A549 (cell line): ENCODE measurements around the gene DUSP9. TPM values are rescaled to one million over a fixed set of nuclear protein-coding genes. Genes with fewer than 3 reads are reported as not detected.

Experiments used
- ATAC-seq, 2 experiments: fragments of 200-7000 bp in 1 of 2; fragments of >200 bp in 1 of 2; cut with Nextera tagmentation in 1 of 2; cut with Tn5 transposase in 1 of 2; 3 replicates each; pipeline versions ENCODE4 v1.8.0 to v1.9.1; 2018 to 2020; ENCODE audit warnings: mild to moderate bottlenecking in 1 of 2, moderate library complexity in 1 of 2
- CTCF ChIA-PET: fragments of 300-600 bp; sonication (Branson Sonifier 250); formaldehyde crosslinking; extraction: SDS; loops from one replicate; lab custom pipeline; 2021; ENCODE audit warnings: antibody characterized with exemption, inconsistent platforms; lab: Yijun Ruan, JAX
- POLR2A ChIA-PET: fragments of 350-600 bp; formaldehyde crosslinking; extraction: SDS; loops from one replicate; lab custom pipeline; 2021; ENCODE audit warnings: antibody characterized with exemption, inconsistent platforms; lab: Yijun Ruan, JAX
- DNase-seq, 2 experiments: peaks; one replicate each; pipeline versions ENCODE4 v3.0.0 to v3.0.0-alpha.2; 2011 to 2016; ENCODE audit warnings: low read depth in 1 of 2, low spot score in 1 of 2
- FAIRE-seq: peaks from 2 replicates; lab custom pipeline; 2011; peaks lifted over from hg19 to GRCh38; lab: Jason Lieb, UNC
- H3K27ac ChIP-seq, 2 experiments: fragments of >200 bp; sonication (Bioruptor Twin); formaldehyde crosslinking; 3 replicates each; pipeline ENCODE4 v1.5.1; 2016 to 2017
- H3K4me1 ChIP-seq: fragments of >200 bp; sonication (Bioruptor Twin); formaldehyde crosslinking; 3 replicates; pipeline ENCODE4 v1.6.1; 2016
- H3K4me2 ChIP-seq: fragments of >200 bp; sonication (Bioruptor Twin); formaldehyde crosslinking; 3 replicates; pipeline ENCODE4 v1.6.1; 2016
- H3K4me3 ChIP-seq: fragments of >200 bp; sonication (Bioruptor Twin); formaldehyde crosslinking; 3 replicates; pipeline ENCODE4 v1.5.1; 2016
- H3K9me3 ChIP-seq: fragments of >200 bp; sonication (Bioruptor Twin); formaldehyde crosslinking; 3 replicates; pipeline ENCODE4 v1.6.1; 2016
- ATOH8 ChIP-seq: fragments of 250-450 bp; sonication (Bioruptor Pico); IDR thresholded peaks from 2 replicates; pipeline ENCODE4 v1.5.0; 2020; ENCODE audit warnings: low read depth, mild to moderate bottlenecking, moderate library complexity
- CBX8 ChIP-seq: fragments of 200-600 bp; sonication (generic); IDR thresholded peaks from 2 replicates; pipeline ENCODE4 v1.6.1; 2016
- CEBPB ChIP-seq, 2 experiments: fragments of >200 bp in 1 of 2; sonication (Bioruptor Twin) in 1 of 2; formaldehyde crosslinking in 1 of 2; IDR thresholded peaks; 2 replicates each; pipeline ENCODE4 v1.6.1; 2012 to 2016
- CHD2 ChIP-seq: fragments of 150-350 bp; IDR thresholded peaks from 2 replicates; pipeline ENCODE4 v1.6.1; 2014; ENCODE audit warnings: low read length; ENCODE audit not compliant: partially characterized antibody
- CTCF ChIP-seq: fragments of >200 bp; sonication (Bioruptor Twin); formaldehyde crosslinking; IDR thresholded peaks from 3 replicates; pipeline ENCODE4 v1.5.1; 2016
- EP300 ChIP-seq, 2 experiments: fragments of >200 bp; sonication (Bioruptor Twin); formaldehyde crosslinking; IDR thresholded peaks; 2 replicates in 1 of 2; 3 replicates in 1 of 2; pipeline ENCODE4 v1.6.1; 2016 to 2017
- HDAC2 ChIP-seq: fragments of 200-600 bp; sonication (generic); IDR thresholded peaks from 2 replicates; pipeline ENCODE4 v1.6.1; 2016
- HES2 ChIP-seq: fragments of >200 bp; sonication (Bioruptor Twin); formaldehyde crosslinking; IDR thresholded peaks from 2 replicates; pipeline ENCODE4 v1.6.1; 2016
- HEYL ChIP-seq: fragments of 250-450 bp; sonication (Bioruptor Pico); IDR thresholded peaks from 2 replicates; pipeline ENCODE4 v1.8.0; 2021; ENCODE audit warnings: mild to moderate bottlenecking, moderate library complexity
- HOXA7 ChIP-seq: fragments of 250-450 bp; sonication (Bioruptor Pico); IDR thresholded peaks from 2 replicates; pipeline ENCODE4 v1.5.0; 2020; ENCODE audit warnings: mild to moderate bottlenecking, moderate library complexity
- HOXB13 ChIP-seq: fragments of 250-450 bp; sonication (Bioruptor Pico); IDR thresholded peaks from 2 replicates; pipeline ENCODE4 v1.5.0; 2020; ENCODE audit warnings: low read depth, mild to moderate bottlenecking, moderate library complexity
- HOXB5 ChIP-seq: fragments of 250-450 bp; sonication (Bioruptor Pico); IDR thresholded peaks from 2 replicates; pipeline ENCODE4 v1.5.0; 2020; ENCODE audit warnings: mild to moderate bottlenecking, moderate library complexity
- KDM1A ChIP-seq: fragments of 200-600 bp; sonication (generic); IDR thresholded peaks from 2 replicates; pipeline ENCODE4 v1.6.1; 2016; ENCODE audit warnings: low read depth, mild to moderate bottlenecking
- MAX ChIP-seq: IDR thresholded peaks from 2 replicates; pipeline ENCODE4 v1.6.1; 2012
- MAZ ChIP-seq: fragments of 150-350 bp; IDR thresholded peaks from 2 replicates; pipeline ENCODE4 v1.6.1; 2014; ENCODE audit warnings: antibody characterized with exemption, low read depth, low read length, borderline replicate concordance
- NFE2L2 ChIP-seq: fragments of 150-350 bp; conservative IDR thresholded peaks from 2 replicates; pipeline ENCODE4 v1.6.1; 2014; ENCODE audit warnings: low read length
- NPAS2 ChIP-seq: fragments of 250-450 bp; sonication (Bioruptor Pico); IDR thresholded peaks from 2 replicates; pipeline ENCODE4 v1.8.0; 2022; ENCODE audit warnings: mild to moderate bottlenecking, moderate library complexity, borderline replicate concordance
- PBX3 ChIP-seq: IDR thresholded peaks from 2 replicates; pipeline ENCODE4 v1.6.1; 2012
- PHF8 ChIP-seq: fragments of 200-600 bp; sonication (generic); IDR thresholded peaks from 2 replicates; pipeline ENCODE4 v1.6.1; 2016; ENCODE audit warnings: low read depth, mild to moderate bottlenecking, antibody characterized with exemption, moderate library complexity, borderline replicate concordance
- POLR2A ChIP-seq: IDR thresholded peaks from 2 replicates; pipeline ENCODE4 v1.6.1; 2012; ENCODE audit warnings: mild to moderate bottlenecking, low read length
- RAD21 ChIP-seq, 2 experiments: fragments of >200 bp in 1 of 2; sonication (Bioruptor Twin) in 1 of 2; formaldehyde crosslinking in 1 of 2; IDR thresholded peaks in 1 of 2; conservative IDR thresholded peaks in 1 of 2; 2 replicates in 1 of 2; 3 replicates in 1 of 2; pipeline ENCODE4 v1.6.1; 2012 to 2018; ENCODE audit warnings: inconsistent platforms in 1 of 2
- RCOR1 ChIP-seq: fragments of 150-350 bp; IDR thresholded peaks from 2 replicates; pipeline ENCODE4 v1.6.1; 2014; ENCODE audit warnings: antibody characterized with exemption, low read length, low read depth
- SMC3 ChIP-seq: fragments of >200 bp; sonication (Bioruptor Twin); formaldehyde crosslinking; IDR thresholded peaks from 3 replicates; pipeline ENCODE4 v1.6.1; 2018; ENCODE audit warnings: inconsistent platforms
- TFCP2L1 ChIP-seq: fragments of 250-450 bp; sonication (Bioruptor Pico); IDR thresholded peaks from 2 replicates; pipeline ENCODE4 v1.5.0; 2021; ENCODE audit warnings: mild to moderate bottlenecking
- USF2 ChIP-seq: fragments of 450-650 bp; IDR thresholded peaks from 2 replicates; pipeline ENCODE4 v1.6.1; 2014; ENCODE audit warnings: antibody characterized with exemption
- ZC3H11A ChIP-seq: fragments of 450-650 bp; IDR thresholded peaks from 2 replicates; pipeline ENCODE4 v1.6.1; 2014; ENCODE audit warnings: antibody characterized with exemption, mild to moderate bottlenecking
- ZNF302 ChIP-seq: fragments of 250-450 bp; sonication (Bioruptor Pico); IDR thresholded peaks from 2 replicates; pipeline ENCODE4 v1.9.0; 2021; ENCODE audit warnings: inconsistent platforms, mild to moderate bottlenecking, moderate library complexity
- ZSCAN20 ChIP-seq: fragments of 250-450 bp; sonication (Bioruptor Pico); IDR thresholded peaks from 2 replicates; pipeline ENCODE4 v1.8.0; 2022; ENCODE audit warnings: mild to moderate bottlenecking, moderate library complexity
- WGBS: methylation state at CpG from one replicate; pipeline ENCODE4 v1.1.6; 2017; ENCODE audit errors: missing lambda C conversion rate; 5-methylcytosine and 5-hydroxymethylcytosine counted together
- polyA plus RNA-seq, 4 experiments: library from polyadenylated mRNA; depleted of rRNA in 3 of 4; stranded (reverse); fragments of >200 nt; fragmentation: RNase III in 1 of 4; extraction: RNeasy Plus Mini Kit Qiagen cat#74134 plus additional on column Dnase treatment in 1 of 4; gene quantifications; 2 replicates in 3 of 4; 3 replicates in 1 of 4; pipeline ENCODE4 v1.2.3, GENCODE V29; 2011 to 2017

The DUSP9 gene
- polyA plus RNA-seq, 2 of the 4 experiments (the other 2 are of a cell fraction) = 0.75 to 1.6 TPM

GRCh38 chrX:153638436-153639176 lies 8.4 kb upstream of the DUSP9 start:
- FAIRE-seq (no peak), ATAC-seq (no peak), DNase-seq (no peak)
- ChIA-PET POLR2A (no interaction called here), CTCF (interaction anchor here (3.1 kb wide), 1 partner anchor 24 kb away, joined by 17 read pairs; no protein-coding TSS in a partner anchor)
- Histone ChIP-seq H3K9me3 (no peaks in the 10 kb centered on the region), H3K27ac (no peak overlapping the region), H3K4me3 (no peak overlapping the region), H3K4me1 (peaks cover 18% of the 10 kb centered on the region; the same call in 2 of the 3 replicates)
- whole genome bisulfite sequencing = 73% methylated on average over 13 of the region's 20 CpGs
- TF ChIP-seq USF2 = no peak
- no peak for TF ChIP-seq HEYL (CRISPR knock-in tag)
- TF ChIP-seq PBX3 = no peak
- TF ChIP-seq RCOR1 = no peak
- TF ChIP-seq KDM1A = no peak
- no peak for TF ChIP-seq TFCP2L1 (CRISPR knock-in tag)
- TF ChIP-seq CEBPB (IDR thresholded peaks at IDR 0.05) = no peak
- no peak for TF ChIP-seq MAZ
- no peak for TF ChIP-seq PHF8
- TF ChIP-seq HOXA7 = no peak
- TF ChIP-seq ZNF302 (CRISPR knock-in tag) = no peak
- TF ChIP-seq CTCF = no peak
- TF ChIP-seq HOXB13 (CRISPR knock-in tag) = no peak
- no peak for TF ChIP-seq EP300 (IDR thresholded peaks at IDR 0.05)
- TF ChIP-seq, all 56 proteins: peak for 0
- H3K4me2 ChIP-seq = no peak overlapping the region

GRCh38 chrX:153639177-153640044 lies 7.6 kb upstream of the DUSP9 start:
- whole genome bisulfite sequencing = 82% methylated on average over 13 of the region's 28 CpGs
- H3K27ac ChIP-seq = no peak overlapping the region
- no peak for FAIRE-seq
- H3K9me3 ChIP-seq = no peaks in the 10 kb centered on the region
- peaks cover 18% of the 10 kb centered on the region; the same call in 2 of the 3 replicates for H3K4me1 ChIP-seq
- CTCF ChIA-PET = interaction anchor here (0.7 to 1.9 kb wide), 3 partner anchors 28 to 105 kb away, joined by 3 to 11 read pairs (median 8); no protein-coding TSS in a partner anchor
- ATAC-seq = no peak
- no peak overlapping the region for H3K4me2 ChIP-seq
- no peak overlapping the region for H3K4me3 ChIP-seq
- POLR2A ChIA-PET = no interaction called here
- no peak for DNase-seq
- TF ChIP-seq HOXB5 (CRISPR knock-in tag) (no peak), RAD21 (conservative IDR thresholded peaks at IDR 0.05 in 1 of 2, IDR thresholded peaks at IDR 0.05 in 1 of 2) (no peak), CBX8 (no peak), MAX (no peak), CHD2 (no peak), ATOH8 (CRISPR knock-in tag) (no peak), SMC3 (no peak), PHF8 (no peak), KDM1A (no peak), NFE2L2 (no peak), POLR2A (no peak), RCOR1 (no peak), HES2 (no peak), NPAS2 (CRISPR knock-in tag) (no peak), ZSCAN20 (CRISPR knock-in tag) (no peak), HDAC2 (no peak), ZC3H11A (no peak), TFCP2L1 (CRISPR knock-in tag) (no peak)
